ENCODE measurements around the gene PRDX6. TPM values are rescaled to one million over a fixed set of nuclear protein-coding genes. Genes with fewer than 3 reads are reported as not detected.

The PRDX6 gene
- total RNA-seq, 1 experiment from 2014 or later = 533 TPM

GRCh38 chr1:173438675-173439074, 38.5 kb upstream of the PRDX6 start:
- Mint-ChIP-seq H3K9me3 (no peaks in the 10 kb centered on the region), H3K4me3 (no peak overlapping the region), H3K27ac (no peak overlapping the region), H3K36me3 (ENCODE audit: insufficient read depth in 1 of 3, low read depth in 3 of 3) (peaks cover 0 to 9% (median 3%) of the 10 kb centered on the region in 3 experiments; a peak in 4 of 7 replicates), H3K27me3 (ENCODE audit: low read depth) (no peaks in the 10 kb centered on the region), H3K4me1 (peaks cover 14 to 31% of the 10 kb centered on the region in 2 experiments)
- TF ChIP-seq CTCF (conservative IDR thresholded peaks at IDR 0.05) = no peak
- Histone ChIP-seq H4K91ac (ENCODE audit: insufficient read length, low read depth, low read length) (no peak overlapping the region), H2BK15ac (ENCODE audit: low read depth, low read length) (no peak overlapping the region), H3K23ac (ENCODE audit: insufficient read length, low read depth, low read length) (no peak overlapping the region), H3K4ac (ENCODE audit: low read depth, low read length) (no peak overlapping the region), H3K9ac (ENCODE audit: extremely low read depth, insufficient read length, low read length) (no peak overlapping the region), H2AK5ac (ENCODE audit: insufficient read length, low read length) (no peak overlapping the region), H3K56ac (ENCODE audit: insufficient read length, low read depth, low read length) (no peak overlapping the region), H3K27ac (ENCODE audit: insufficient read length, low read depth, low read length) (no peak overlapping the region), H2BK12ac (ENCODE audit: insufficient read length, low read depth, low read length) (no peak overlapping the region), H3K9me3 (ENCODE audit: control insufficient read depth, low read depth, low read length) (no peaks in the 10 kb centered on the region), H4K8ac (replicated peaks; ENCODE audit: insufficient read length, low read depth, low read length) (no peak overlapping the region), H2AFZ (ENCODE audit: low read length) (no peak overlapping the region), H3K18ac (ENCODE audit: insufficient read length, low read depth, low read length) (no peak overlapping the region), H3K79me2 (ENCODE audit: insufficient read depth, low read length) (no peaks in the 10 kb centered on the region), H3T11ph (ENCODE audit: low read length) (no peak overlapping the region), H3K14ac (ENCODE audit: insufficient read depth, low read length) (no peak overlapping the region), H4K5ac (ENCODE audit: insufficient read length, low read depth, low read length) (no peak overlapping the region), H3K27me3 (ENCODE audit: insufficient read depth, low read length) (no peaks in the 10 kb centered on the region), H2BK20ac (ENCODE audit: low read depth, low read length, poor library complexity, severe bottlenecking) (no peak overlapping the region), H3K4me1 (ENCODE audit: insufficient read depth, low read length) (peaks cover 7% of the 10 kb centered on the region; the same call in 1 of the 2 replicates), H2BK120ac (ENCODE audit: low read depth, low read length, poor library complexity, severe bottlenecking) (no peak overlapping the region), H3K79me1 (ENCODE audit: insufficient read depth, low read depth, low read length, poor library complexity, severe bottlenecking) (no peaks in the 10 kb centered on the region), H2BK5ac (ENCODE audit: insufficient read length, low read length) (no peak overlapping the region), H3K23me2 (ENCODE audit: insufficient read length, low read depth, low read length, poor library complexity, severe bottlenecking) (no peaks in the 10 kb centered on the region), H4K20me1 (ENCODE audit: control insufficient read depth, insufficient read depth, insufficient read length) (no peaks in the 10 kb centered on the region), H3K4me2 (ENCODE audit: insufficient read depth, insufficient read length, low read length) (no peak overlapping the region)
- DNase-seq = no peak
- no CpG with 5 or more reads among the region's 2 CpGs for WGBS (ENCODE audit: extremely low coverage, insufficient read length, low lambda C conversion rate)
